ENCODE measurements around the gene FAM53B.

FAM53B gene

DNA sequence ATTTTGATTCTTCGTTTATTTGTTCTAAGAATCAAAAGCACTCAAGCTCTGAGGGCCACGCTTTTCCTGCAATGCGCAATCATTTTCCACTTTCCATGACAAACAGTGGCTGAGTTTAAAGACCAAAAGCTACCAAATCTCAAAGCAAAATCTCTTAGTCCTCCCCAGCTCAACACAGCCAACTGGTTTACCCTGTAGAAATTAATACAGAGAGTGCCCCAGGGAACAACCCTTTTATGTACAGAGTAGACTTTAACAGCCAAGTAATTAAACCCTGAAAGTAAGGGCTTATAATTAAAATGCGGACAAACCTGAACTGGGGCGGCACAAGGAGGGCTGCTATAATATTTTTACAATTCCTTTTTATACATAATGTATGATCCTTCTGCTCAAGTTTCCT is 53.2 kb downstream of the FAM53B start:
- peaks cover 16 to 31% of the 10 kb centered on the region in 2 donors for H3K4me1 ChIP-seq (ENCODE audit: control insufficient read depth in 1 of 2, insufficient read depth in 2 of 2, low read length in 2 of 2)
- H3K4me3 ChIP-seq (ENCODE audit: low read depth in 1 of 2, low read length in 2 of 2): no peak overlapping the region
- no peaks in the 10 kb centered on the region for H3K9me3 ChIP-seq (ENCODE audit: control insufficient read depth in 1 of 2, low read length in 2 of 2)
- no peak overlapping the region for H3K27ac ChIP-seq (ENCODE audit: low read depth, low read length)
- peaks cover 7 to 59% of the 10 kb centered on the region in 2 donors for H3K36me3 ChIP-seq (ENCODE audit: control insufficient read depth in 1 of 2, insufficient read depth in 2 of 2, low read length in 2 of 2)
- H3K27me3 ChIP-seq (ENCODE audit: control insufficient read depth in 1 of 2, insufficient read depth in 2 of 2, low read length in 2 of 2): no peaks in the 10 kb centered on the region
- no peak overlapping the region for H3K9ac ChIP-seq (ENCODE audit: low read depth in 1 of 2, low read length in 2 of 2)

GRCh38 chr10:124689911-124690498 is 54.2 kb downstream of the FAM53B start:
- H3K4me3 ChIP-seq (ENCODE audit: low read depth in 1 of 2, low read length in 2 of 2): no peak overlapping the region
- H3K9ac ChIP-seq (ENCODE audit: low read depth in 1 of 2, low read length in 2 of 2): no peak overlapping the region
- no peak overlapping the region for H3K27ac ChIP-seq (ENCODE audit: low read depth, low read length)
- peaks cover 18 to 28% of the 10 kb centered on the region in 2 donors for H3K4me1 ChIP-seq (ENCODE audit: control insufficient read depth in 1 of 2, insufficient read depth in 2 of 2, low read length in 2 of 2)
- no peaks in the 10 kb centered on the region for H3K9me3 ChIP-seq (ENCODE audit: control insufficient read depth in 1 of 2, low read length in 2 of 2)
- H3K27me3 ChIP-seq (ENCODE audit: control insufficient read depth in 1 of 2, insufficient read depth in 2 of 2, low read length in 2 of 2): no peaks in the 10 kb centered on the region
- peaks cover 7 to 52% of the 10 kb centered on the region in 2 donors for H3K36me3 ChIP-seq (ENCODE audit: control insufficient read depth in 1 of 2, insufficient read depth in 2 of 2, low read length in 2 of 2)

- Histone ChIP-seq H3K27me3 (ENCODE audit: control insufficient read depth in 1 of 2, insufficient read depth in 2 of 2, low read length in 2 of 2) (no peaks in the 10 kb centered on the region), H3K9ac (ENCODE audit: low read depth in 1 of 2, low read length in 2 of 2) (no peak overlapping the region), H3K9me3 (ENCODE audit: control insufficient read depth in 1 of 2, low read length in 2 of 2) (no peaks in the 10 kb centered on the region), H3K4me1 (ENCODE audit: control insufficient read depth in 1 of 2, insufficient read depth in 2 of 2, low read length in 2 of 2) (peaks cover 22 to 29% of the 10 kb centered on the region in 2 donors), H3K36me3 (ENCODE audit: control insufficient read depth in 1 of 2, insufficient read depth in 2 of 2, low read length in 2 of 2) (peaks cover 7 to 43% of the 10 kb centered on the region in 2 donors), H3K4me3 (ENCODE audit: low read depth in 1 of 2, low read length in 2 of 2) (no peak overlapping the region), H3K27ac (ENCODE audit: low read depth, low read length) (no peak overlapping the region)
Observed at GRCh38 chr10:124688889-124689670, 55.1 kb downstream of the FAM53B start.

DNA sequence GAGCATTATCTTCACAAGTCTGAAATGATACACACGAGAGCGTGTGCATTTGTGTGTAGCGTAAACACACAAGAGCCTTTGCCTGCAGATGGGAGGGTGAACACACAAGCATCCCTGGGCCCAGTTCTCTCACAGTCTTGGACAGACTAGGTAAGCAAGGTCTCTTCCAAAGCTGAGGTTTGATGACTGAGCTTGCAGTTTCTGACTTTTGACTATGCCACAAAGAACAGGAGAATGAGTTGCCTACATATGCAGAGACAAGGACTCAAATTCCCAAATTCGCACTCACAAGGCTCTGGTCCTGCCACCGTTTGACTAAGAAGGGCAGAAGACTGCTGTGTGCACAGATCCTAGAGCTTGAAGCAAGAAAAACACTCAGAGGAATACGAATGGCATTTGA is 55.8 kb downstream of the FAM53B start:
- H3K36me3 ChIP-seq (ENCODE audit: control insufficient read depth in 1 of 2, insufficient read depth in 2 of 2, low read length in 2 of 2): peaks cover 7 to 39% of the 10 kb centered on the region in 2 donors
- H3K4me3 ChIP-seq (ENCODE audit: low read depth in 1 of 2, low read length in 2 of 2): no peak overlapping the region
- no peaks in the 10 kb centered on the region for H3K27me3 ChIP-seq (ENCODE audit: control insufficient read depth in 1 of 2, insufficient read depth in 2 of 2, low read length in 2 of 2)
- H3K9me3 ChIP-seq (ENCODE audit: control insufficient read depth in 1 of 2, low read length in 2 of 2): no peaks in the 10 kb centered on the region
- no peak overlapping the region for H3K27ac ChIP-seq (ENCODE audit: low read depth, low read length)
- H3K9ac ChIP-seq (ENCODE audit: low read depth in 1 of 2, low read length in 2 of 2): no peak overlapping the region
- peaks cover 29 to 36% of the 10 kb centered on the region in 2 donors for H3K4me1 ChIP-seq (ENCODE audit: control insufficient read depth in 1 of 2, insufficient read depth in 2 of 2, low read length in 2 of 2)

DNA sequence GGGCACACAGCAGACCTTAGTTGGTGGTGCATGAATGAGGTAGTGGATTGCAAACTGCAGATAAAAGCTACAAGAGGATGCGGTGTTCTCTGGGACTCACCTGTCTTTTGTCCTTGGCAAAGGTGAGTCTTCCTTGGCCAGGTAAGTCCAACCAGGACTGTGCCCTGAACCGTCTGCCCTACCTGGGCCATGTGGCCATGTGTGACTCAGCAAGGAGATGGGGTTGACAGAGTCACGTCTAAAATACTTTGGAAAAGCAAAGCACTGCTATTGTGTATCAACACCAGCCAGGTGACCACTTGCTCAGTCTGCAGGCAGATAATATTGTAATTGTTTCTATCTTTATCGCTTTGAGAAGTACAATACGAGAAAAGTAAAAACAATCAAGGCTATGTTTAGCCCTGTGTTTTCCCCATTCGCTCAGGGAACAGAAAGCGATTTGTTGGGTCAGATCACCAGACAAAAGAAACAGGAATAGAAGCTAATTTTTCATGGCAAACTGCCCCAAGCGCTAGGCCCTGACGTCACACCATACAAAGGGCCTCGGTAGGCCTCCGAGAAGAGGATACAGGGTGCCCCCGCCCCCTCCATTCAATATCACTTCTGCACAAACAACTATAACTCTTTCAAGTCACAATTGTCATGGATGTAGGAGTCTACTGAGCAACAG is 57.3 kb downstream of the FAM53B start:
- Histone ChIP-seq H3K27me3 (ENCODE audit: control insufficient read depth in 1 of 2, insufficient read depth in 2 of 2, low read length in 2 of 2) (no peaks in the 10 kb centered on the region), H3K27ac (ENCODE audit: low read depth, low read length) (peak overlapping the region; percentile 6), H3K9me3 (ENCODE audit: control insufficient read depth in 1 of 2, low read length in 2 of 2) (no peaks in the 10 kb centered on the region), H3K9ac (ENCODE audit: low read depth in 1 of 2, low read length in 2 of 2) (peak overlapping the region in 1 of 2 donors; percentile 10), H3K4me1 (ENCODE audit: control insufficient read depth in 1 of 2, insufficient read depth in 2 of 2, low read length in 2 of 2) (peaks cover 35 to 38% of the 10 kb centered on the region in 2 donors), H3K4me3 (ENCODE audit: low read depth in 1 of 2, low read length in 2 of 2) (no peak overlapping the region), H3K36me3 (ENCODE audit: control insufficient read depth in 1 of 2, insufficient read depth in 2 of 2, low read length in 2 of 2) (peaks cover 11 to 40% of the 10 kb centered on the region in 2 donors)

- H3K9ac ChIP-seq (ENCODE audit: low read depth in 1 of 2, low read length in 2 of 2): no peak overlapping the region
Observed at GRCh38 chr10:124685261-124685660, 58.9 kb downstream of the FAM53B start.

GRCh38 chr10:124683814-124684213 is 60.4 kb downstream of the FAM53B start:
- no peak overlapping the region for H3K27ac ChIP-seq (ENCODE audit: low read depth, low read length)
- H3K4me3 ChIP-seq (ENCODE audit: low read depth in 1 of 2, low read length in 2 of 2): no peak overlapping the region
- H3K36me3 ChIP-seq (ENCODE audit: control insufficient read depth in 1 of 2, insufficient read depth in 2 of 2, low read length in 2 of 2): peaks cover 17 to 47% of the 10 kb centered on the region in 2 donors
- no peak overlapping the region for H3K9ac ChIP-seq (ENCODE audit: low read depth in 1 of 2, low read length in 2 of 2)
- H3K27me3 ChIP-seq (ENCODE audit: control insufficient read depth in 1 of 2, insufficient read depth in 2 of 2, low read length in 2 of 2): no peaks in the 10 kb centered on the region
- peaks cover 42 to 46% of the 10 kb centered on the region in 2 donors for H3K4me1 ChIP-seq (ENCODE audit: control insufficient read depth in 1 of 2, insufficient read depth in 2 of 2, low read length in 2 of 2)
- H3K9me3 ChIP-seq (ENCODE audit: control insufficient read depth in 1 of 2, low read length in 2 of 2): no peaks in the 10 kb centered on the region

More at GRCh38 chr10:124685261-124685660, 58.9 kb downstream of the FAM53B start:
- H3K27me3 ChIP-seq (ENCODE audit: control insufficient read depth in 1 of 2, insufficient read depth in 2 of 2, low read length in 2 of 2): no peaks in the 10 kb centered on the region
- peak overlapping the region; percentile 0 for H3K27ac ChIP-seq (ENCODE audit: low read depth, low read length)
- peaks cover 20 to 50% of the 10 kb centered on the region in 2 donors for H3K36me3 ChIP-seq (ENCODE audit: control insufficient read depth in 1 of 2, insufficient read depth in 2 of 2, low read length in 2 of 2)
- H3K9me3 ChIP-seq (ENCODE audit: control insufficient read depth in 1 of 2, low read length in 2 of 2): no peaks in the 10 kb centered on the region
- no peak overlapping the region for H3K4me3 ChIP-seq (ENCODE audit: low read depth in 1 of 2, low read length in 2 of 2)
- peaks cover 49% of the 10 kb centered on the region in 2 donors for H3K4me1 ChIP-seq (ENCODE audit: control insufficient read depth in 1 of 2, insufficient read depth in 2 of 2, low read length in 2 of 2)

DNA sequence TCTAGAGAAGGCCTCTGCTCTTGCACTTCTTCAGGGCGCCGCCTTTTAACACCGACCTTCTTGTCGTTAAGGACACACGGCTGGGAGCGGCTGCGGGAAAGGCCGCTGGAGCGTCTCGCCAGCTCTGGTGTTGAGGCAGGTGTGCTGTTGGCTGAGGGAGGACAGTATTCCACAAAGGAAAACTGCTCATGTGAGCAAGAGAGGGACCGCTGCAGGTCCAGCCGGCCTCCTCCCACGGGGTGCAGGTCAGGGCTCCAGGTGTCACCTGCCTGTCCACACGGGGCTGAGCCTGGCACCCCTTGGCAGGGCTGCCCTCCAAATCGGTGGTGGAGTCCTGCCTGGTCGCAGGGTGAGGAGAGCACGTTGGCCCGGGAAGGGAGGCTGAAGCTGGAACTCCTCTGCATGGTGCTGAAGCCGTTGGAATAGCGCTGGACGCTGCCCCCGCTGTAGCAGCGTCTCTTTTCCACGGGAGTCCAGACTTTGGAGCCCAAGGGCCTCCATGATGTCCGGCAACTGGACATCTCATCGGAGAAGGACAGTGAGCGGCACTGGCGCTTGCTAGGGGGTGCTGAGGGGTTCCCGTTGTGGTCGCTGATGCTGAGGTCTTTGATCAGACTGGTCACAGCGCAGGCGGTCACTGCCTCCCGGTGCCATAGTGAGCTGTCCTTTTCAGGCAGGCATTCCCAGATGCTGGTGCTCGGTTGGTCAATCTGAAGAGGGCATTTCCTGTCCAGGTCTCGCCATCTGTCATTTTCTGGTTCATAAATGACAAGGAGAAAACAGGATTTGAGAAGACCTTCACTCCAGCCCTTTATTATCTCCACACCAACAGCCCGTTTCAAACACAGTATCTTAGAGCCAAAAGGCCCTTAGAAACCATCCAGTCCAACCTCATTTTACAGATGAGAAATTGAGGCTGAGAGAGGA is 62.3 kb downstream of the FAM53B start:
- Histone ChIP-seq H3K9me3 (ENCODE audit: control insufficient read depth in 1 of 2, low read length in 2 of 2) (no peaks in the 10 kb centered on the region), H3K36me3 (ENCODE audit: control insufficient read depth in 1 of 2, insufficient read depth in 2 of 2, low read length in 2 of 2) (peaks cover 13 to 51% of the 10 kb centered on the region in 2 donors), H3K4me1 (ENCODE audit: control insufficient read depth in 1 of 2, insufficient read depth in 2 of 2, low read length in 2 of 2) (peaks cover 45 to 59% of the 10 kb centered on the region in 2 donors), H3K27me3 (ENCODE audit: control insufficient read depth in 1 of 2, insufficient read depth in 2 of 2, low read length in 2 of 2) (no peaks in the 10 kb centered on the region), H3K4me3 (ENCODE audit: low read depth in 1 of 2, low read length in 2 of 2) (no peak overlapping the region), H3K9ac (ENCODE audit: low read depth in 1 of 2, low read length in 2 of 2) (no peak overlapping the region), H3K27ac (ENCODE audit: low read depth, low read length) (no peak overlapping the region)

- H3K36me3 ChIP-seq (ENCODE audit: control insufficient read depth in 1 of 2, insufficient read depth in 2 of 2, low read length in 2 of 2): peaks cover 13 to 51% of the 10 kb centered on the region in 2 donors
- no peak overlapping the region for H3K9ac ChIP-seq (ENCODE audit: low read depth in 1 of 2, low read length in 2 of 2)
- peaks cover 39 to 59% of the 10 kb centered on the region in 2 donors for H3K4me1 ChIP-seq (ENCODE audit: control insufficient read depth in 1 of 2, insufficient read depth in 2 of 2, low read length in 2 of 2)
- no peaks in the 10 kb centered on the region for H3K27me3 ChIP-seq (ENCODE audit: control insufficient read depth in 1 of 2, insufficient read depth in 2 of 2, low read length in 2 of 2)
- no peak overlapping the region for H3K27ac ChIP-seq (ENCODE audit: low read depth, low read length)
- no peaks in the 10 kb centered on the region for H3K9me3 ChIP-seq (ENCODE audit: control insufficient read depth in 1 of 2, low read length in 2 of 2)
- no peak overlapping the region for H3K4me3 ChIP-seq (ENCODE audit: low read depth in 1 of 2, low read length in 2 of 2)
Observed at GRCh38 chr10:124681091-124681490, 63.1 kb downstream of the FAM53B start.
